Hepatocyte (in vitro differentiated cells): ENCODE results near the gene MRPL24. TPM values are rescaled to one million over a fixed set of nuclear protein-coding genes. Genes with fewer than 3 reads are reported as not detected.

Source experiments
- DNase-seq: peaks from one replicate; pipeline ENCODE4 v3.0.0-alpha.2; 2016; ENCODE audit warnings: low spot score
- H2AFZ ChIP-seq: fragments of 200-600 bp; sonication (generic); 2 replicates; pipeline ENCODE4 v1.6.0; 2016; ENCODE audit warnings: antibody characterized with exemption, mild to moderate bottlenecking
- H3K27ac ChIP-seq: fragments of 200-600 bp; sonication (generic); 2 replicates; pipeline ENCODE4 v1.5.1; 2016; ENCODE audit warnings: mild to moderate bottlenecking
- H3K27me3 ChIP-seq: fragments of 200-600 bp; sonication (generic); 2 replicates; pipeline ENCODE4 v1.6.1; 2016
- H3K36me3 ChIP-seq: fragments of 200-600 bp; sonication (generic); replicated peaks from 2 replicates; pipeline ENCODE4 v1.5.1; 2016; ENCODE audit warnings: low read depth; ENCODE audit not compliant: insufficient read depth
- H3K4me1 ChIP-seq: fragments of 200-600 bp; sonication (generic); 2 replicates; pipeline ENCODE4 v1.5.1; 2016; ENCODE audit warnings: mild to moderate bottlenecking, moderate library complexity; ENCODE audit not compliant: insufficient read depth
- H3K4me2 ChIP-seq: fragments of 200-600 bp; sonication (generic); 2 replicates; pipeline ENCODE4 v1.6.0; 2016
- H3K4me3 ChIP-seq: fragments of 200-600 bp; sonication (generic); 2 replicates; pipeline ENCODE4 v1.5.1; 2016; ENCODE audit warnings: mild to moderate bottlenecking
- H3K79me2 ChIP-seq: fragments of 200-600 bp; sonication (generic); 2 replicates; pipeline ENCODE4 v1.6.0; 2017; ENCODE audit warnings: mild to moderate bottlenecking
- H3K9me2 ChIP-seq: fragments of 200-600 bp; sonication (generic); replicated peaks from 2 replicates; pipeline ENCODE4 v1.6.0; 2017; ENCODE audit warnings: mild to moderate bottlenecking; ENCODE audit not compliant: insufficient read depth
- H3K9me3 ChIP-seq: fragments of 200-600 bp; sonication (generic); 2 replicates; pipeline ENCODE4 v1.5.1; 2016; ENCODE audit warnings: low read depth, mild to moderate bottlenecking
- H4K20me1 ChIP-seq: fragments of 200-600 bp; sonication (generic); 2 replicates; pipeline ENCODE4 v1.6.0; 2016; ENCODE audit warnings: mild to moderate bottlenecking; ENCODE audit not compliant: insufficient read depth, poor library complexity, severe bottlenecking
- EZH2 ChIP-seq: fragments of 200-600 bp; sonication (generic); IDR thresholded peaks from 2 replicates; pipeline ENCODE4 v1.6.1; 2016; ENCODE audit warnings: antibody characterized with exemption, mild to moderate bottlenecking, borderline replicate concordance
- EZH2phosphoT487 ChIP-seq: fragments of 200-600 bp; sonication (generic); IDR thresholded peaks from one replicate; pipeline ENCODE4 v1.6.1; 2018; ENCODE audit warnings: antibody characterized with exemption, mild to moderate bottlenecking, low read depth, moderate library complexity; ENCODE audit not compliant: unreplicated experiment, severe bottlenecking
- WGBS: methylation state at CpG from one replicate; pipeline ENCODE4 v1.1.6; 2016; ENCODE audit warnings: low lambda C conversion rate; ENCODE audit errors: missing lambda C conversion rate; 5-methylcytosine and 5-hydroxymethylcytosine counted together
- polyA plus RNA-seq: library from polyadenylated mRNA; unstranded; fragments of >200 nt; fragmentation: Nextera tagmentation; extraction: Ambion mirVana; gene quantifications from 2 replicates; pipeline ENCODE4 v1.2.1, GENCODE V29; 2016
- total RNA-seq: library from RNA; depleted of rRNA; stranded (reverse); fragments of >200 nt; gene quantifications from 2 replicates; pipeline ENCODE4 v1.2.3, GENCODE V29; 2014
- TF ChIP-seq, protein P1 (sequence below): fragments of 200-600 bp; sonication (generic); IDR thresholded peaks from 2 replicates; pipeline ENCODE4 v1.5.1; 2016; ENCODE audit warnings: antibody characterized with exemption, mild to moderate bottlenecking; ENCODE audit not compliant: poor library complexity

The MRPL24 gene
- total and polyA plus RNA-seq, 2 experiments from 2014 or later: 40.4 to 64.1 TPM

DNA sequence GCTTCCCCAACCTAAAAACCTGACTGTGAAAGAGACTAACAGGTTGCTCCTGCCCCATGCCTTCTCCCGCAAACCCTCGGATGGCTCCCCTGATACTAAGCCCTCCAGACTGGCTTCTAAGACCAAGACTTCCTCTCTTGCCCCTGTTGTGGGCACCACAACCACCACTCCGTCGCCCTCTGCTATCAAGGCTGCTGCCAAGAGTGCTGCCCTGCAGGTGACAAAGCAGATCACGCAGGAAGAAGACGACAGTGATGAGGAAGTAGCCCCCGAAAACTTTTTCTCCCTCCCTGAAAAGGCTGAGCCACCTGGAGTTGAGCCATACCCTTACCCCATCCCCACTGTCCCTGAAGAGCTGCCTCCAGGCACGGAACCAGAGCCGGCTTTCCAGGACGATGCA lies 45.8 kb upstream of the MRPL24 start:
- TF ChIP-seq, protein P1, sequence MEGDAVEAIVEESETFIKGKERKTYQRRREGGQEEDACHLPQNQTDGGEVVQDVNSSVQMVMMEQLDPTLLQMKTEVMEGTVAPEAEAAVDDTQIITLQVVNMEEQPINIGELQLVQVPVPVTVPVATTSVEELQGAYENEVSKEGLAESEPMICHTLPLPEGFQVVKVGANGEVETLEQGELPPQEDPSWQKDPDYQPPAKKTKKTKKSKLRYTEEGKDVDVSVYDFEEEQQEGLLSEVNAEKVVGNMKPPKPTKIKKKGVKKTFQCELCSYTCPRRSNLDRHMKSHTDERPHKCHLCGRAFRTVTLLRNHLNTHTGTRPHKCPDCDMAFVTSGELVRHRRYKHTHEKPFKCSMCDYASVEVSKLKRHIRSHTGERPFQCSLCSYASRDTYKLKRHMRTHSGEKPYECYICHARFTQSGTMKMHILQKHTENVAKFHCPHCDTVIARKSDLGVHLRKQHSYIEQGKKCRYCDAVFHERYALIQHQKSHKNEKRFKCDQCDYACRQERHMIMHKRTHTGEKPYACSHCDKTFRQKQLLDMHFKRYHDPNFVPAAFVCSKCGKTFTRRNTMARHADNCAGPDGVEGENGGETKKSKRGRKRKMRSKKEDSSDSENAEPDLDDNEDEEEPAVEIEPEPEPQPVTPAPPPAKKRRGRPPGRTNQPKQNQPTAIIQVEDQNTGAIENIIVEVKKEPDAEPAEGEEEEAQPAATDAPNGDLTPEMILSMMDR: no peak
- TF ChIP-seq EZH2 (no peak), EZH2phosphoT487 (no peak)
- WGBS: 98% methylated on average over 10 of the region's 10 CpGs
- H3K79me2 ChIP-seq: peaks cover 76% of the 10 kb centered on the region
- no peaks in the 10 kb centered on the region for H3K9me3 ChIP-seq
- no peaks in the 10 kb centered on the region for H3K27me3 ChIP-seq
- no peak overlapping the region for H3K4me2 ChIP-seq
- H2AFZ ChIP-seq: no peak overlapping the region
- H3K27ac ChIP-seq: no peak overlapping the region
- no peak for DNase-seq
- H3K4me3 ChIP-seq: no peak overlapping the region
- H3K36me3 ChIP-seq: peaks cover 6% of the 10 kb centered on the region
- H4K20me1 ChIP-seq: peaks cover 50% of the 10 kb centered on the region
- H3K9me2 ChIP-seq: no peaks in the 10 kb centered on the region
- H3K4me1 ChIP-seq: no peaks in the 10 kb centered on the region

DNA sequence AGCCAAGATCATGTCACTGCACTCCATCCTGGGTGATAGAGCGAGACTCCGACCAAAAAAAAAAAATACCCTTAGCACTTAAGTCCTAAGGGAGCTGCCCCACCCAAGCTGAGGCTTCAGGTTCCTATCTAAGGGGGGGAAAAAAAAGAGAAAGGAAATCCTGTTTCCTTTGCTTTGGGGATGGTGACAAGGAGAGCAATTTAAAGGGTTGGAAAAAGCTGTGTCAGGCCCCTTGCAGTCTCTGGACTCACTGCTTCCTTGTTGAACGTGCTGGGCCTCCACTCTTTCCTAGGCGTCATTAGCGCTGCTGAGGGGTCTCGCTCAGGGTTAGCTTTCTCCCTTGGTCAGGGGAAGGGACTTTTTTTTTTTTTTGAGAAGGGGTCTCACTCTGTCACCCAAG lies 44.6 kb upstream of the MRPL24 start:
- Histone ChIP-seq H3K9me3 (no peaks in the 10 kb centered on the region), H3K36me3 (peaks cover 6% of the 10 kb centered on the region), H3K27ac (no peak overlapping the region), H3K79me2 (peaks cover 77% of the 10 kb centered on the region), H2AFZ (no peak overlapping the region), H3K4me1 (no peaks in the 10 kb centered on the region), H3K4me3 (no peak overlapping the region), H4K20me1 (peaks cover 53% of the 10 kb centered on the region), H3K27me3 (no peaks in the 10 kb centered on the region), H3K4me2 (no peak overlapping the region), H3K9me2 (no peaks in the 10 kb centered on the region)
- no peak for DNase-seq
- WGBS: 98% methylated on average over 6 of the region's 6 CpGs
- TF ChIP-seq EZH2phosphoT487: no peak

DNA sequence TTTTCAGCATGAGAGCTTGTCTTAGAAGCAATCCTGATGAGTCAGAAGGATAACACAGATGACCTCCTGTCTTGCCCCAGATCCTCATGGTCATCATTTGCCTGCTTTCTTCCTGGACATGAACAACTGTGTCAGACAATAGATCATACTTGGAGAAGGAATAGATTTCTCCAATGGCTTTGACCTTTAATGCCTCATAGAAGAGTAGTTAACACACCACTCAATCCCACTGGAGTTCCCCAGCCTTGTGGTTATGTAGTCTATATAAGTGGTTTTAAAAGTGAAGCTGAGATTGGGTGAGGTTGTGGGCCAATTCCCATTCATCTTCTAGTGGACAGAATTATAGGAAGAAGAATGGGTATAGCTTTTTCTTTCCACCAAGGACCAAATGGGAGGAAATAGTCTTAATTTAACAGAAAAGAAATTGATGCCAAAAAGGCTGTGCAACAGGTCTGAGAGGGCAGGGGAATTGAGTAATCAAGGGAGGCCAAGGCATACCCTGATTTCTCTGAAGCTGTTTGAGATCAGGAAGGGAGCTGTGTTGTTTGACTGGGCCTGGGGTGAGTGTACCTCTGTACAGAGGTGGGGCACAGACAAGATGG lies 40.8 kb upstream of the MRPL24 start:
- peaks cover 75% of the 10 kb centered on the region for H4K20me1 ChIP-seq
- no peak overlapping the region for H2AFZ ChIP-seq
- H3K27me3 ChIP-seq: no peaks in the 10 kb centered on the region
- H3K9me2 ChIP-seq: no peaks in the 10 kb centered on the region
- H3K9me3 ChIP-seq: no peaks in the 10 kb centered on the region
- no peak overlapping the region for H3K4me3 ChIP-seq
- peaks cover 3% of the 10 kb centered on the region for H3K36me3 ChIP-seq
- H3K79me2 ChIP-seq: peaks cover 86% of the 10 kb centered on the region
- TF ChIP-seq, protein P1: no peak
- TF ChIP-seq EZH2 (no peak), EZH2phosphoT487 (no peak)
- H3K4me1 ChIP-seq: peaks cover 9% of the 10 kb centered on the region
- H3K27ac ChIP-seq: peak overlapping the region; percentile 20
- DNase-seq: no peak
- H3K4me2 ChIP-seq: no peak overlapping the region

DNA sequence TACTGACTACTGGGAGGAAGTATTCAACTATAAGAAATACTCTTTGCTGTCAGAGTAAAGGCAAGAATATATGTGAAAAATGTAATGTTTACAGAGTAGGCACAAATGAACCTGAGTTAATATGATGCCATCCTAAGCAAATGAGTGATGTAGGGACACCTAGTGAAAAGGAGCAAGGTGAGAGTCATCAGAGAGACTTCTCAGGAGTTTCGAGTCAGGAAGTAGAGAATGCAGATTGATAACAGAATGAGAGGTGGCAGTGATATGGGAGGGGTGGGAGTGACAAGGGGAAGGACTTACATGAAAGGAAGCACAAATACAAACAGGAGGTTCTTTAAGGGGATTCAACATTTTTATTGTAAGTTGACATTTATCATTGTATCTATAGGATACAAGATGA lies 36.7 kb upstream of the MRPL24 start:
- H3K9me2 ChIP-seq: no peaks in the 10 kb centered on the region
- no peak overlapping the region for H2AFZ ChIP-seq
- peaks cover 94% of the 10 kb centered on the region for H4K20me1 ChIP-seq
- H3K4me3 ChIP-seq: no peak overlapping the region
- H3K9me3 ChIP-seq: no peaks in the 10 kb centered on the region
- TF ChIP-seq EZH2phosphoT487 (no peak), EZH2 (no peak)
- TF ChIP-seq, protein P1: no peak
- H3K27me3 ChIP-seq: no peaks in the 10 kb centered on the region
- peaks cover 3% of the 10 kb centered on the region for H3K36me3 ChIP-seq
- peaks cover 19% of the 10 kb centered on the region for H3K4me1 ChIP-seq
- H3K27ac ChIP-seq: no peak overlapping the region
- H3K79me2 ChIP-seq: peaks cover 97% of the 10 kb centered on the region
- DNase-seq: no peak
- no peak overlapping the region for H3K4me2 ChIP-seq
- 30% methylated on average over 1 of the region's 1 CpG for WGBS
